ENCODE results near the gene RPRD2. TPM values are rescaled to one million over a fixed set of nuclear protein-coding genes. Genes with fewer than 3 reads are reported as not detected.

Gene RPRD2
- polyA plus RNA-seq, 1 experiment, result 19.7 TPM

DNA sequence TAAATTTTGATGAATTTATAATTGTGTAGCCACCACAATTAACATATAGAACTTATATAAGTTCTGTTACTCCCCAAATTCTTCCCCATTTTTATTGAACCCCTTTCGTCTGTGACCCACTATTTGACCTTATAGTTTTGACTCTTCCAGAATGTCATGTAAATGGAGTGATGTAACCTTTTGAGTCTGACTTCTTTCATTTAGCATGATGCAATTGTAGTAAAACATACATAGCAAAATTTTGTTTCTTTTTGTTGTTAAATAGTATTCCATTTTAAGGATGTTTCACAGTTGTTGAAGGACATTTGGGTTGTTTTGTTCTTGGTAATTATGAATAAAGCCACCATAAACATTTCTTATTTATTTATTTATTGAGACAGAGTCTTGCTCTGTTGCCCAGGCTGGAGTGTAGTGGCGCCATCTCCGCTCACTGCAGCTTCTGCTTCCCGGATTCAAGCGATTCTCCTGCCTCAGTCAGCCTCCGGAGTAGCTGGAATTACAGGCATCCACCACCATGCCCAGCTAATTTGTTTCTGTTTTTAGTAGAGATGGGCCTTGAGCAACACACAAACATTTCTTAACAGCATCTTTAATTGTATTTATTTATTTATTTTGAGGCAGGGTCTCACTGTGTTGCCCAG lies 33.6 kb downstream of the RPRD2 start:
- H3K27ac ChIP-seq (ENCODE audit: low read depth, low read length), result no peak overlapping the region
- no peaks in the 10 kb centered on the region for H3K9me3 ChIP-seq (ENCODE audit: control insufficient read depth, insufficient read depth, low read length)
- POLR2A ChIA-PET, result no interaction called here
- H3K27me3 ChIP-seq (ENCODE audit: control insufficient read depth, insufficient read depth, low read length), result no peaks in the 10 kb centered on the region
- CTCF ChIA-PET, result no interaction called here
- no peak for DNase-seq (ENCODE audit: low read depth, low spot score)
- no peak for TF ChIP-seq CTCF (IDR thresholded peaks at IDR 0.05; ENCODE audit: low read depth, low read length)
- no peak overlapping the region for H3K4me3 ChIP-seq (ENCODE audit: low read depth, low read length)

GRCh38 chr1:150404465-150404864 lies 40.5 kb downstream of the RPRD2 start:
- no peaks in the 10 kb centered on the region for H3K27me3 ChIP-seq (ENCODE audit: control insufficient read depth, insufficient read depth, low read length)
- H3K27ac ChIP-seq (ENCODE audit: low read depth, low read length), result no peak overlapping the region
- TF ChIP-seq CTCF (IDR thresholded peaks at IDR 0.05; ENCODE audit: low read depth, low read length), result no peak
- ChIA-PET POLR2A (no interaction called here), CTCF (no interaction called here)
- no peak for DNase-seq (ENCODE audit: low read depth, low spot score)
- no peaks in the 10 kb centered on the region for H3K9me3 ChIP-seq (ENCODE audit: control insufficient read depth, insufficient read depth, low read length)
- no peak overlapping the region for H3K4me3 ChIP-seq (ENCODE audit: low read depth, low read length)

GRCh38 chr1:150405660-150406059 lies 41.7 kb downstream of the RPRD2 start:
- ChIA-PET POLR2A (interaction anchor here (0.6 kb wide), 1 partner anchor 11 kb away, joined by 3 read pairs; no protein-coding TSS in a partner anchor), CTCF (interaction anchor here (0.6 kb wide), 1 partner anchor 8 kb away, joined by 7 read pairs; no protein-coding TSS in a partner anchor)
- no peak for TF ChIP-seq CTCF (IDR thresholded peaks at IDR 0.05; ENCODE audit: low read depth, low read length)
- H3K27ac ChIP-seq (ENCODE audit: low read depth, low read length), result no peak overlapping the region
- H3K9me3 ChIP-seq (ENCODE audit: control insufficient read depth, insufficient read depth, low read length), result no peaks in the 10 kb centered on the region
- no peak for DNase-seq (ENCODE audit: low read depth, low spot score)
- no peaks in the 10 kb centered on the region for H3K27me3 ChIP-seq (ENCODE audit: control insufficient read depth, insufficient read depth, low read length)
- no peak overlapping the region for H3K4me3 ChIP-seq (ENCODE audit: low read depth, low read length)

DNA sequence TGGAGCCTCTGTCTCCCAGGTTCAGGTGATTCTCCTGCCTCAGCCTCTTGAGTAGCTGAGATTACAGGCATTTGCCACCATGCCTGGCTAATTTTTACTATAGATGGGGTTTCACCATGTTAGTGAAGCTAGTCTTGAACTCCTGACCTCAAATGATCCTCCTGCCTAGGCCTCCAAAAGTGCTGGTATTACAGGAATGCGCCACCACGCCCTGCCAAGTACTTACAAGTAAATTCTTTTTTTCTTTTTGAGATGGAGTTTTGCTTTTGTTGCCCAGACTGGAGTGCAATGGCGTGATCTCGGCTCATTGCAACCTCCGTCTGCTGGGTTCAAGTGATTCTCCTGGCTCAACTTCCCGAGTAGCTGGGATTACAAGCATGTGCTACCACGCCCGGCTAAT lies 42.5 kb downstream of the RPRD2 start:
- no peak for TF ChIP-seq CTCF (IDR thresholded peaks at IDR 0.05; ENCODE audit: low read depth, low read length)
- H3K27ac ChIP-seq (ENCODE audit: low read depth, low read length), result no peak overlapping the region
- DNase-seq (ENCODE audit: low read depth, low spot score), result no peak
- no peaks in the 10 kb centered on the region for H3K9me3 ChIP-seq (ENCODE audit: control insufficient read depth, insufficient read depth, low read length)
- H3K27me3 ChIP-seq (ENCODE audit: control insufficient read depth, insufficient read depth, low read length), result no peaks in the 10 kb centered on the region
- no peak overlapping the region for H3K4me3 ChIP-seq (ENCODE audit: low read depth, low read length)
- POLR2A ChIA-PET, result no interaction called here
- CTCF ChIA-PET, result interaction anchor here (0.6 kb wide), 1 partner anchor 8 kb away, joined by 7 read pairs; no protein-coding TSS in a partner anchor

DNA sequence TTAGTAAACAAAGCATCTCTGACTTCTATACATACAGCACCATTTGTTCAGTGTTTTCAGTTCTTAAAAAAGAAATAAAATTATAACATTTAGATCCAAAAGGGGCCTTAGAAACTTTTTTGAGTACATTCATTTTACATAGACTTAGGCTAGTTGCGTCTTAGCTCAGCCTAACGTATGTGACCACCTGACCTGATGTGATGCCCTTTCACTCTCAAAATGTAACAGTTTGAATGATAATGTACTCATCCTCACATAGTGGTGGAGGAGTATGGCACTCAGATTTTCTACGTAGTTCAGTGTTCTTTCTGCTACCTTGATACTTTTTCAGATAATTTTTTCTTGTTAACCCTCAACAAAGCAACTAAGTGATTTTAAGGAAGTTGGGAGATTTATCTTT lies 43.4 kb downstream of the RPRD2 start:
- TF ChIP-seq CTCF (IDR thresholded peaks at IDR 0.05; ENCODE audit: low read depth, low read length), result no peak
- POLR2A ChIA-PET, result no interaction called here
- CTCF ChIA-PET, result no interaction called here

More for the DNA sequence above, 43.4 kb downstream of the RPRD2 start:
- Histone ChIP-seq H3K27me3 (ENCODE audit: control insufficient read depth, insufficient read depth, low read length) (no peaks in the 10 kb centered on the region), H3K9me3 (ENCODE audit: control insufficient read depth, insufficient read depth, low read length) (no peaks in the 10 kb centered on the region), H3K27ac (ENCODE audit: low read depth, low read length) (no peak overlapping the region), H3K4me3 (ENCODE audit: low read depth, low read length) (no peak overlapping the region)
- no peak for DNase-seq (ENCODE audit: low read depth, low spot score)
